ENCODE data around the gene MPND. TPM values are rescaled to one million over a fixed set of nuclear protein-coding genes. Genes with fewer than 3 reads are reported as not detected.
A peak's percentile ranks its signal among the peaks of the same experiment; 100 is the strongest.

MPND gene
- total RNA-seq, 1 experiment from 2014 or later: 37.0 TPM

DNA sequence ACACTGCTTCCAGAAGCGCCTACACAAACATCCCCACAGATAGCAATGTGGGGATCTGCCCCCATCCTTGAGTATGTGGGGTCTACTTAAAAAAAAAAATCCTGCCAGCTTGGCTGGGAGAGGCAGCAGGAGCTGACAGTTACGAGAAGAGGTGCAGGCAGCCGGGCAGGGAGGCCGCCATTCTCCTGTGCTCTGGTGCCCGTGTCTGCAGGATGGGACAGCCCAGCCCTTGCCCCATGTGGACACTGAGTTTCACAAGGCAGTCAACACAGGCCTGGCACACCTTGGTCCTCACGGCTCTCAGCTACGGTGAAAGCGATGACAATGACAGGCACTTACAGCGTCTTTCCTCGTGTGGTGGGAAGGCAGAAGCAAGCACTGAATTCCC lies 24.0 kb downstream of the MPND start:
- H3K27ac ChIP-seq (ENCODE audit: insufficient read length, low read depth, low read length): no peak overlapping the region

More for the DNA sequence above, 24.0 kb downstream of the MPND start:
- TF ChIP-seq, protein P1, sequence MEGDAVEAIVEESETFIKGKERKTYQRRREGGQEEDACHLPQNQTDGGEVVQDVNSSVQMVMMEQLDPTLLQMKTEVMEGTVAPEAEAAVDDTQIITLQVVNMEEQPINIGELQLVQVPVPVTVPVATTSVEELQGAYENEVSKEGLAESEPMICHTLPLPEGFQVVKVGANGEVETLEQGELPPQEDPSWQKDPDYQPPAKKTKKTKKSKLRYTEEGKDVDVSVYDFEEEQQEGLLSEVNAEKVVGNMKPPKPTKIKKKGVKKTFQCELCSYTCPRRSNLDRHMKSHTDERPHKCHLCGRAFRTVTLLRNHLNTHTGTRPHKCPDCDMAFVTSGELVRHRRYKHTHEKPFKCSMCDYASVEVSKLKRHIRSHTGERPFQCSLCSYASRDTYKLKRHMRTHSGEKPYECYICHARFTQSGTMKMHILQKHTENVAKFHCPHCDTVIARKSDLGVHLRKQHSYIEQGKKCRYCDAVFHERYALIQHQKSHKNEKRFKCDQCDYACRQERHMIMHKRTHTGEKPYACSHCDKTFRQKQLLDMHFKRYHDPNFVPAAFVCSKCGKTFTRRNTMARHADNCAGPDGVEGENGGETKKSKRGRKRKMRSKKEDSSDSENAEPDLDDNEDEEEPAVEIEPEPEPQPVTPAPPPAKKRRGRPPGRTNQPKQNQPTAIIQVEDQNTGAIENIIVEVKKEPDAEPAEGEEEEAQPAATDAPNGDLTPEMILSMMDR (conservative IDR thresholded peaks at IDR 0.05): no peak
- Histone ChIP-seq H3K23me2 (ENCODE audit: insufficient read length, low read depth, low read length, poor library complexity, severe bottlenecking) (no peaks in the 10 kb centered on the region), H4K5ac (ENCODE audit: insufficient read length, low read depth, low read length) (no peak overlapping the region), H2AK5ac (ENCODE audit: insufficient read length, low read length) (no peak overlapping the region), H2BK20ac (ENCODE audit: low read depth, low read length, poor library complexity, severe bottlenecking) (no peak overlapping the region), H2BK5ac (ENCODE audit: insufficient read length, low read length) (no peak overlapping the region), H2BK15ac (ENCODE audit: low read depth, low read length) (no peak overlapping the region), H2BK120ac (ENCODE audit: low read depth, low read length, poor library complexity, severe bottlenecking) (no peak overlapping the region), H3K9me3 (ENCODE audit: control insufficient read depth, low read depth, low read length) (no peaks in the 10 kb centered on the region), H4K8ac (replicated peaks; ENCODE audit: insufficient read length, low read depth, low read length) (no peak overlapping the region), H3K4ac (ENCODE audit: low read depth, low read length) (no peak overlapping the region), H4K20me1 (ENCODE audit: control insufficient read depth, insufficient read depth, insufficient read length) (no peaks in the 10 kb centered on the region), H3K9ac (ENCODE audit: extremely low read depth, insufficient read length, low read length) (no peak overlapping the region), H2BK12ac (ENCODE audit: insufficient read length, low read depth, low read length) (no peak overlapping the region), H3T11ph (ENCODE audit: low read length) (no peak overlapping the region), H3K27me3 (ENCODE audit: insufficient read depth, low read length) (no peaks in the 10 kb centered on the region), H3K23ac (ENCODE audit: insufficient read length, low read depth, low read length) (no peak overlapping the region), H4K91ac (ENCODE audit: insufficient read length, low read depth, low read length) (no peak overlapping the region), H3K79me1 (ENCODE audit: insufficient read depth, low read depth, low read length, poor library complexity, severe bottlenecking) (no peaks in the 10 kb centered on the region), H2AFZ (ENCODE audit: low read length) (no peak overlapping the region), H3K4me2 (ENCODE audit: insufficient read depth, insufficient read length, low read length) (no peak overlapping the region), H3K14ac (ENCODE audit: insufficient read depth, low read length) (no peak overlapping the region), H3K79me2 (ENCODE audit: insufficient read depth, low read length) (no peaks in the 10 kb centered on the region), H3K4me1 (ENCODE audit: insufficient read depth, low read length) (no peaks in the 10 kb centered on the region; the same call in 1 of the 2 replicates), H3K56ac (ENCODE audit: insufficient read length, low read depth, low read length) (no peak overlapping the region), H3K18ac (ENCODE audit: insufficient read length, low read depth, low read length) (no peak overlapping the region)
- no peak for DNase-seq
- peaks cover 4% of the 10 kb centered on the region; the same call in 1 of the 2 replicates for H3K27me3 Mint-ChIP-seq (ENCODE audit: low read depth)
- no CpG with 5 or more reads among the region's 10 CpGs for WGBS (ENCODE audit: extremely low coverage, insufficient read length, low lambda C conversion rate)
- H3K9me3 Mint-ChIP-seq: no peaks in the 10 kb centered on the region
- peak overlapping the region; percentile 20 to 76 (median 64); a peak in 3 of 7 replicates for H3K27ac Mint-ChIP-seq
- H3K4me1 Mint-ChIP-seq: peaks cover 10 to 20% of the 10 kb centered on the region in 2 experiments
- H3K36me3 Mint-ChIP-seq (ENCODE audit: insufficient read depth in 1 of 3, low read depth in 3 of 3): peaks cover 3 to 23% (median 11%) of the 10 kb centered on the region in 3 experiments; a peak in 4 of 7 replicates
- no peak overlapping the region for H3K4me3 Mint-ChIP-seq

Data from H9 (cell line).